GM19455 (cell line): Measurements from ENCODE around the gene RENBP.

Experiments used
- ATAC-seq: cut with Tn5 transposase; IDR thresholded peaks from one replicate; pipeline ENCODE4 v1.9.1; 2021; ENCODE audit not compliant: unreplicated experiment

Gene RENBP

DNA sequence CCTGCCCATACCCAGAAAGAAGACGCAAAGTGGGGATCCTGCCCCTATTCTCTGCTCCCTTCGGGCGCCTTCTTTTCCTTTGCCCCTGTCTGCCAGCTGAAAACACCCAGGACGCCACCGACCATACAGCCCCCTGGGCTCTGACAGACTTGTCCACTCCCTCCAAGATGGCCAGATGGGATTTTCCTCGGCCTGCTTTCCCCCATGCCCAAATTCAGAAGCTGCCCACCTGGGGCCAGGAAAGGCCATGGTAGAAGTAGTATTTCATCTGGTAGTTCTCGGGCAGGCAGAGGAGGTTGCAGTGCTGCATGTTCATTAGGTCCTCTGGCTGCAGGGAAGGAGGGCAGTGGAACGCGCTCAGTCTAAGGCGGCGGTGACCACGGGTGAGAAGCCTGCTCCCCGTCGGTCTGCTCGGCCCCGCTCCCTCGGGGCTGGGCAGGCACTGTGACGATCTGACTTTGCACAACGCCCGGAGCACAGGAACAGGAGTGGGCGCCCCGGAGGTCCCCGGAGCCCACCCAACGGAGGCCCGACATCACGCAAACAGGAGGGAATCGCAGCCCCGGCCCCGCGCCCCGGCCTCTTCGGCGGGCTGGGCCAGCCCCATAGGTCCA is 10.2 kb downstream of the RENBP start:
- no peak for ATAC-seq

DNA sequence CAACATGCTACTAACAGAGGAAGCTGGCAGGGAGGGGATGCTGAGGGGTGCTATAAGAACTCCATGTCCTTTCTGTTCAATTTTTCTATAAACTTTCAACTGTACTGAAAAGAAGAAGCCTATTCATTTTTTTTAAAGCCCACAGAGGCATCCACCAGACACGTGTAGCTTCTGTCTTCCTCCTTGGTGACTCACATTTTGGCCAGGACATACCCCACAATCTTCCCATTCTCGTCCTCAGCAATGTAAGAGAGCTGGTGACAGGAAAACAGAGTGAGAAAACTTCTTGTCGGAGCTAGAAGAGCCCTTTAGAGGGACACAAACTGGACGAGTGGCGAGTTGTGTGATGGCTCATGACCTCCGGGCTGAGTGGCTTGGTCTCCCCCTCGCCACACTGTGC is 10.7 kb downstream of the RENBP start:
- ATAC-seq, result no peak

DNA sequence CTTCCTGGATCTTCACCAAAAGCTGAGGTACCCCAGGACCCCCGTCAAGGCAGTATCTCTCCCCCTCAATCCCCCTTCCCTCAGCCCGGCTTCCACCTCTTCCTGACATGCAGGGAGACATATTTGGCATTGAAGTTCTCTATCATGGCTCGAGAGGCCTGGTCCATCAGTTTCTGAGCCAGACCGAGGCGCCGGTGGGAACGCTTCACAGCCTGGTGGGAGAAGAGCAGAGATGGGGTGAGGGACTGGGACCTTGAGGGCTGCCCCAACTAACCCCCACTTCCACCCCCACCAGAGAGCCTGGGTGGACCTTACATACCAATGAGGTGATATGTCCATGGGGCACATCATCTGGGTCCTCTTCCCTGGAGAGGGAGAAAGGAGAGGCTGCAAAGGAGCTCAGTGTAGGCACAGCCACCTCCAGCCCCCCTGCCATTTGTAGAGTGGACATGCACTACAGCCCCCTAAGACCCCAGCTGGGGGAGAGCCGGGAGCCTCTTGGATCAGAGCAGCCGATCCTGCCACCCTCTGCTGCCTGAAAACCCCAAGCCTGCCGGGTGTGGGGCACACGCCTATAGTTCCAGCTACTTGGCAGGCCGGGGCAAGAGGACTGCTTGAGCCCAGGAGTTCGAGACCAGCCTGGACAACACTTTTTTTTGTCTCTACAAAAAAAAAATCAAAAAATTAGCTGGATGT is 12.1 kb downstream of the RENBP start:
- no peak for ATAC-seq

DNA sequence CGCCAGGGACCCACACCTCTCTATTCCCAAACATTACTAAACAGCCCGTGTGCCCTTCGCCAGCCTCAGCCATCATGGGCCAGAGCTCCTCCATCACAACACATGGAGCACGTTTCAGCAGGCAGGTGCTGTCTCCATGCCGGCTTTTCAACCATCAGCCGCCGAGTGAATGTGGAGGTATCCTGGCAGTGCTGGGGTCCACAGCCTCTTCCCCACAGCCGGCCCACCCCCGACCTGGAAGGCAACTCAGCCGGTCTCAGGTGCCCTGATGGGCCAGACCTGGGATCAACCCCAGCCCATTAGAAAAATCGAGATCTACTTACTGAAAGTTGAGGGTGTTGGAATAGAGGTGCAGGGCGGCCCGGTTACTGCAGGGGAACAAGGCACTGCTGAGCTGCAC is 12.7 kb downstream of the RENBP start:
- no peak for ATAC-seq

DNA sequence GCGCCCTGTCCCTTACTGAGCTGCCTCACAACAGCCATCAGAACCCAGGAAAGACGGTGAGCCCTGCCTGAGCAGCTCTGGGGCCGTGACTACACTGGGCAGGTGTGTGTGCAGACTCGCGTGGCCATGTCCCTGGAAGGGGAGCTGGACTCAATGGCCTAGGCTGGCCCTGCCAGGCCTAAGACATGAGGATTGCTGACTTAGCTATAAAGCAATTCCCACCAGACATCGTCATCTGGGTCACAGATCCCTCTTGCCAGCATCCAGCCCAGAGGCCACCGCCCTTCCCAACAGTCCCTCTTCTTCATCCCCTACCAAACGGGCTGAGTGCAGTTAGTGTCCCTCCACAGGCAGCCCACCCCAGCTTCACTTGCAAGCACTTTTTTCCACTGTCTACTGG is 13.3 kb downstream of the RENBP start:
- no peak for ATAC-seq

DNA sequence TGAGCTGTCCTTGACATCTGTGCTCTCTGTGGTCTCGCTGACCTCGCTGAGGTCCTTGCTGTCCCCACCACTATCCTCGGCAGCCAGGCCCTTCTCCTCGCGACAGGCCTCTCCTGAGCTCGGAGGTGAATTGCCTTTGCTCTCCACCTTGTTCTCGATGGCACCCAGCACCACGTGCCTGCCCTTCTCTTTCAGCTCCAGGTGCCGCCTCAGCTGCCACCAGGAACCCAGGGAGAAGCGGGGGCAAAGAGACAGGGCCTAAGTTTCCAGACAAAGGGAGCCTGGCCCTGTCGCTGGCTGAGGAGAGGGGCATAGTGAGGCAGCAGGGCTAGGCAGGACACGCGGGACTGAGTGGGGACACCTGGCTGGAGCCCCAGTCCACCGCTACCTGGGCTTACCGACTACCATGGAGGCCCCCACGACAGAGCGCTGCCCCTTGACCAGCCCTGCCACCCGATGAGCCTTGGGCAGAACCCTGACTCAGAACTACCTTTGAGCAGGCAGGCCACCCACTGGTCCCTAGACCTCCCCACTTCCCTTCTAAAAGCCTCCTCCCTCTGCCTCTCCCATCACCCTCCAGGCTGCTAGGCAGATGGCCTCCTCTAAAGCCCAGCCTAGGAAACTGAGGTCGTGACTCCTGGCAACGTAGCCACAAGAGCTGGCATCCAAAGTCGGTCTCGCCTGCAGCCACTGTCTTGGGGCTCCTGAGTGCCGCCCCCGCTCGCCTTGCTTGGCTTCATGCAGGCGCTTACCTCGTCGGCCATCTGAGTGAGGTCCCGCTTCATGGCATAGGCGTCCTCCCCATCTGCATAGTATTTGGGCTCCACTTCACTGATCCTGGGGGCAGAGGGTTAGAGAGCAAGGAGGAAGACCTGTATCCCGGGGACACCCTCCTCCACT is 14.2 kb downstream of the RENBP start:
- no peak for ATAC-seq

DNA sequence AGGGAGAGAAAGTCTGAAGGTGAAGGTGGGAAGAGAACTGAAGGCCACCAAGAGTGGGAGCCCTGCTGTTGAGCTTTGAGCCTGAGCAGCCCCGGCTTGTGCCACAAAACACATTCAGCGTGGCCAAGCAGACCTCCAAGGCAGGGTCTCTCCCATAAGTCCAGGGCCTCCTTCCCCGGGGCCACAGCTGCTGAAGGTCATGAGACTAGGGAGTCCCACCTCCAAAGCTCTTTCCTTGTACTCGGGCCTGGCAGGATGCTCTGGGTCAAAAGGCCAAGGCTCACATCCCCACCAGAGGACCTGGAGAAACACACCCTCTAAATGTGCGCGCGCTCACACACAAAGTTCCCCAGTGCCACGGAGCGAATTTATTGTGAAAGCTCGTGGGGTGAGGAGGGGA is 14.9 kb downstream of the RENBP start:
- ATAC-seq, result no peak

DNA sequence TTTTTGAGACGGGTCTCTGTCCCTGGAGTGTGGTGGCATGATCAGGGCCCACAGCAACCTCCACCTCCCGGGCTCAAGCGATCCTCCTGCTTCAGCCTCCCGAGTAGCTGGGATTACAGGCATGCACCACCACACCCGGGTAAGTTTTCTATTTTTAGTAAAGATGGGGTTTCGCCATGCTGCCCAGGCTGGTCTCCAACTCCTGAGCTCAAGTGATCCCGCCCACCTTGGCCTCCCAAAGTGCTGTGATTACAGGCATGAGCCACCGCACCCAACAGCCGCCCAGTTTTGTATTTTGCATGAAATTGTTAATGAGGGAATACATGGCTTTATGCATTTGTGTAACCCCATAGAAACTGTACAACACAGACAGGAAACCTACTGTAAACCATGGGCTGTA is 15.6 kb downstream of the RENBP start:
- no peak for ATAC-seq

DNA sequence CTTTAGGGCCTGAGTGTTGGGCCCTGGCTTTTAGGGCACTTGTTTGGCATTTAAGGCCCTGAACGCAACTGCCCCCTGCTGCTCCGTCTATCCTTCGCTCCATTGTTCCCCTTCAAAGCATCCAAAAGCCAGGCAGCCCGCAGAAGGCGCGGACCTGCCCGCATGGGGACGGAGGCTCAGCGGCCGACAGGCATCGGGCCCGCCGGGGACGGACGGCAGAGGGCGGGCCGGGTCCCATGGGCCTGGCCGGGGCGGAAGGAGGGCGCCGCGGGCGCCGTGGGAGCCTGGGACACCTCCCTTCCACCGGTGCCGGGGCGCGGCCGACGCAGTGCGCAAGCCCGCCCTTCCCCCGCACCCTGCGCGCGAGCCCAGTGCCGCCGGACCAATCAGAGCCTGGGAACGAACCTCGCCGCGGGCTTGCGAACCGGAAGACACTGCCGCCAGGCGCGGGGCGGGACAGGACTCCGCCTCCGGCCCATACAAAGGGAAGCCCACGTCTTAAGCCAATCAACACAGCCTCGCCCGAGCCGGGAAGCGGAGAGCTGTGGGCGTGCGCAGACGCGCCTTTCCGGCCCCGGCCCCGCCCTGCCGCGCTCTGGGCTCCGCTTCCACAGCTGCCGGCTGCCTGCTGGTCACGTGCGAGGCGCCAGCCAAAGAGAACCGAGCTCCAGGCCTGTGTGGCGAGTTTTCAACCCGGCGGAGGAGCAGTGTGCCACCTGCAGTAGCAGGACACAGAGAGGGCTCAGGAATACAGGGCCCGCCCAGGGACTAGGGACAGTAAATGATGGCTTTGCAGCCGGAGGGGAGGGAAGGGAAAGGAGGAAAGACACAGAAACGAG is 16.3 kb downstream of the RENBP start:
- ATAC-seq, result peak; percentile 67

DNA sequence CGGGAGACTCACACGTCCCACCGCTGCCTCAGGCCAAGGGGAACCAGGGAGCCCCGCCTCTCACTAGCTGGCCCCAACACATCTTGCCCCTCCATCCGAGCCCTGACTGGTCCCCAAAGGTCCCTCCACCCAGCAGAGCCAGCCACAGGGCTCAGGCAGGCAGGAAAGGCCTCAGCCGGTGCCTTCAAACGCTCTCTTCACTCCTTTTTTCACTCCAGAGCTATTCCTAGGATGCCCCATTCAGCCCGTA is 16.8 kb downstream of the RENBP start:
- ATAC-seq, result no peak

DNA sequence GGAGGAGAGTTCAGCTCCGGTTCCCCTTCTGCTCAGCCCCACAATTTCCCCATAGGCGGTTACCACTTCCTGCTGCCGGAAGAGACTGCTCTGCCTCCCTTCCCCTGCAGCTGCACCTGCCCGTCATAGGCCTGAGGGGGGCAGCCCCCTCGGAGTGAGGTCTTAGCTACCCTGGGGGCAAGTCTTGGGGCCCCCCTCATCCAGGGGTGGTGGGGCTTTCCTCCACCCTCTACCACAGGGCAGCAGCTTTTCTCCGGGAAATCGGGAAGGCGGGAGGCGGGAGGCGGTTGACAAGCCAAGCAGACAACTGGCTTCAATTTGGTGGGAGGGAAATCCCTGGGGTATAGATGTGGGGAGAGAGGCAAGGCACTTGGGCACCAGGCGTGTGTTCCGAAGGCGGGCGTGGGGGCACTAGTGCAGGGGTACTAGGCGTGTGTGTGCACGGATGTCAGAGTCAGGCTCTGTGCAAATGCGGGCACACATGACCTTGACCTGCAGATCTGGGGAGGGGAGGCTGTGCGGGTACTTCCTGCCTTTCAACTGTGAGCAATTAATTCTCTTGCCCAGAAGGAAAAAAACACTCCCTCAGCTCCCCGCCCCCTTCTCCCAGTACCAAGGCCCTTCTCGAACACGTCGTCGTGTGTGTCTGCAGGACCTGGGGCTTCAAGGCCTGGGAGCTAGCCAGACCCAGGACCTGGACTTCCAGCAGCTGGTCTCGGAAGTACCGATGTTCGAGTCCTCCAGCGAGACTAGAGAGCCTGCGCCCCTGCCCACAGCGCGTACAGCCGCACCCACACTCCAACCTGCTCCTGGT is 17.4 kb downstream of the RENBP start:
- peak; percentile 40 for ATAC-seq

DNA sequence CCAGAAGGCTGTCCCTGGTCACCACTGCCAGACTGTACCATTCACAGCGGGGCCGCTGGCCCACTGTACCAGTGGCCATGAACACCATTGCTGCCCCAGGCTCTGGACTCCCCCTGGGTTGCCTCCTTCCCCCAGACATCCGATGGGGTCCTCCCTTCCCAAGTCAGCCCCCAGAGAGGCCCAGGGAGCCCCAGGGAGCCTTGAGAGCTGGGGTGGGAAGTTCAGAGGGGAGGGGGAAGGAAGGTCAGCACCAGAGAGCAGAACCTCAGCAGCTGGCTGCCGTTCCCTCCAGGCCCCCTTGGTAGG is 17.9 kb downstream of the RENBP start:
- ATAC-seq, result no peak

DNA sequence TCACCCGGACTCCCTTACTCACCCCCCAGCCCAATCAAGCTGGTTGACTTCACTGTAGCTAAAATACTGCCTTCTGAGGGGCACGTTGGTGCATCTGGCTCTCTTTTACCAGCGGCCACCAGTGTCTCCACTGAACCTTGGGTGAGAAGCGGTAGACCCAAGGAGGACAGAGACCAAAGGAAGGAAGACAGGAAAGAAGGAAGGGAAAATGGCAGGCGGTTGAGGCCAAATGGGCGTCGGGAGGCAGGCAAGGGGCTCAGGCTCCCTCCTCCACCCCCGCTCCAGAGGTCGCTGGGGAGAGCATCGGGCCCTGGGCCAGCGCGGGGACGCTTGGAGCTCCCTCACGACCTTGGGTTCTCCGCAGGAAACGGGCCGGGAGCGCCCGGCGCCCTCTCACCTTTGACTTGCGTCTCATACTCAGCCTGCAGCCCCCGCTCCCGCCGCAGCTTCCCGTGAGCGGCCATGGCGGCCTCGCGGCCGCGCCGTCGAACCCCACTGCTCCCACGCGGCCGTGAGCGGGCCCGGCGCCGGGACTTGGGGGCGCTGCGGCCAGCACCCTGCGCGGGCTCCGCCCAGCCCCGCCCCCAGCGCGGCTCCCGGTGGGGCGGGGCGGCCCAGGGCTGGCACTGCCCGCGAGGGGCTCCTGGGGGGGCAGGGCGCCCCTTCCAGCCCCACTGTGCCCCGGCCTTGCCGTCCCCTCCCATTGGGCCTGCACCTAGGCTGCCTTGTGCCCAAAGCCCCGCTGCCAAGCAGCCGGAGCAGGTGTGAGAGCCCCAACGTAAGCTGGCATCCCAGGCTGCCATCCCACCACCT is 18.5 kb downstream of the RENBP start, which contains the start of gene ARHGAP4:
Gene ARHGAP4 (minus strand): TSS at position 526 of the 813 bp plus-strand sequence. CDS start 62 bp downstream, at position 464.
- ATAC-seq, result no peak

DNA sequence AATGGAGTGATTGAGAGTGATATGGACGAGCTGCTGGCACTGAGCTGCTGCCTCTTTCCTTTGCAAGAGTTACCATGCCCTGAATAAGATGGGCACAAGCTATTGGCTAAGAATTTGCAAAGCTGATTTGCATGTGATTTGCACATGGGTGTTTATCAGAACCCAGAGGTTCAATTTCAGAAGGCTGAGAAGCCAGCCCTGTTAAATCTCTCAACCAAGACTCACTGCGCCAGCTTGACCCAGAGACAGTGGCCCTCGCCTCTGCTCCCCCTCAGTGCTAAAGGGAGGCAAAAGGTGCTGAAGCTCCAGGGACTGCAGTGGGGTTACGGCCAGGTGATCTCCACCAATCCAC is 19.1 kb downstream of the RENBP start:
- ATAC-seq, result no peak

DNA sequence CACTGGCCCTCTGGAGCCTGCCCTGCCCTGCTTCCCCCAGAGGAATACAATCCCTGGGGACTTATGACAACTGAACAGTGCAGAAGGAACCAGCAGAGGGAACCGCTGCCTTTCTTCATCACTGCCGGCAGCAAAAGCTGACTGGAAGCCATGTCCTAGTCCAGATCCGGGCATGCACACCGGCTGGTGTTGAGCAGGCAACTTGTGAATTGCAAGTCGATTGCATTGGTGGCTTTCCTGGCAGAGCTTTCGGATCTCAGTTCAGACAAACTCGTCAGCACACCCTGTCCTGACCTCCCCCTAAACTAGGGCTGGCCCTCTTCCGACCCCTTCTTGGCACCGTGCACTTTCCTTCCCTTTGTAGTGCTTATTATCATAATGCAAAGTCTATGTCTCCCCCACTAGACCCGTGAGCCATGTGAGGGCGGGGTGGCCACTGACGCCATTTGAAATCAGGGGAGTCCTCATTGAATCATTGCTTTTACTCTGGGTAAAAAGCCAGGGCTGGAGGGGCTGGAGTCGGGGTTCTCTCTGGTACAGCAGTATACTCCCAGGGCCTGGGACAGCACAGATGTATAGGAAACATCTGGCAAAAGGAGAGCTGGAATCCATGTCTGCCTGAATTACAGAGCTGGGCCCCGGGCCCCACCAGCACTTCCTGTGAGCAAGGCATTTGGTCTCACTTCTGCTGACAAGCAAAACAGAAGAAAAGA is 20.1 kb downstream of the RENBP start:
- no peak for ATAC-seq

DNA sequence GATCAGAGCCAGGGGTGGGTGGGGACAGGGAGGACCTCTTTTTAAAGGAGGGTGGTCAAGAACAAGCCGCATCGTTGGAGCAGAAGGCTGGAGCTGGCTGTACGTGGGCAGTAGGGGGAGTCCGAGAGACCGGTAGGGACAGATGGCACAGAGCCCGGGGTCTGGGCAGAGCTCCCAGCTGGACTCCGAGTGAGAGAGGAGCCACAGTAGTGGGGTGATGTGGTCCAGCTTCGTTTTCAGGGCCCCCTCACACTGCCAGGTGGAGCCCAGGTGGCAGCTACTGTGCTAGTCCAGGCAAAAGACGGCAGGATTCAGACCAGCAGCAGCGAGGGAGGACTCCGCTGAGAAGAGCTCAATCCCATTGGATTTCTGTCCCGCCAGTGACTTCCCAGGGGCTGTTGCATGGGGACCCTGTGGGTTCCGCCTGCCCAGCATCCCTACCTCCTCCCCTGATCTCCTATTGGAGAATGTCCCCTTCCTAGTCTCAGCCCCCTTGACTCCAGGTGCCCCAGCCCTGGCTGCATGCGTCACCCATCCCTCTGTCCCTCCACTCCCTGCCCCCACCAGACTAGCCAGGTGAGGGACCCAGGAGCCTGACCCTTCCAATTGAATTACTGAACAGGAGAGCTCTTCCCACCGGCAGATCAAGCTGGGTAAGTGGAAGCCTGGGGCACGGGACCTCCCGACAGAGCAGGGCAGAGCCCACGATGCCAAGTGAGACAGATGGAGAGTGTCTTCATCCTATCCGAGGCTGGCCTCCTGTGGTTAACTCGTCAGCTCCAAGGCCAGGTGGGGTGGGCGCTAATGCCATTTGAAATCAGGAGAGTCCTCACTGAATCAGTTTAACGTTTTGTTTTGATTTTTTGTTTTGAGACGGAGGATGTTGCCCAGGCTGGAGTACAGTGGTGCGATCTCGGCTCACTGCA is 21.2 kb downstream of the RENBP start:
- ATAC-seq, result no peak

DNA sequence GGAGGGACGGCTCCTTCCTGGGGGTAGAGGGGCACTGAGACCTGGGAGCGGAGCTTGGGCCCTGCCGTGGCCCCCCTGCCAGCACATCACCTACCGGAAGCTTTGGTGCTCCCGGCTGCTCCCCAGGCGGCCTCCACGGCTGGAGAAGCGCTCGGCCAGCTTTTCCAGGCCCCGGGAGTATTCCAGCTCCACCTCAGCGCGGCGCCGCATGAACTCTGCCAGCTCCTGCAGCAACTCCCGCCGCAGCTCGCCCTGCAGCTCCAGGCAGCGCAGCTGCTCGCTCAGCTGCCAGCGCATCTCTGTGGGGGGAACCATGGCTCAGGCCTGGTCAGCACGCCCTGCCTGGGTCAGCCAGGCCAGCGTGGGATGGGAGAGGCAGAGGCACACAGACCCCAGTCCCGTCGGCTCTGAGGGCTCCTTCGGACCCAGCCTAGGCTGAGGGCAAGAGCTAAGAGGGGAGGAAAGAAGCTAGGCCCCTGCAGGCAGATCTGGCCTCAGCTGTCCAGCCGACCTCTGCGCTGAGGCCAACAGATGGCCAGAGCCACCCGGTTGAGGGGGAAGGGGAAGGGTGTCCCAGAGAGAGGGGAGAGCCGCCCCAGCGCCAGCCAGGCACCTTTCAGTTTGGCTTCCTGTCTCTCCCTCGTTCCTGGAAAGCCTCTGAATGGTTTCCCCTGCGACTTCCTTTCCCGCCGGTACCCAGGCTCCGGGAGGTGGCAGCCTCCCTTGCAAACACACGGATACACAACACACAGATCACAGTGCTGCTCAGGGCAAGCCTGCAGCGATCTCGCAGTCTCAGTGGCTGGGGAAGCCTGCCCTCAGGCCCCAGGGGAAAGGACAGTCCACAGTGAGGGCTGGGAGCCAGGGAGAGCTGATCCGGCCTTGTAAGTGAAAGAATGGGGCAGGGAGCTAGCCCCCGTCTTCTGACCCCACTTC is 22.7 kb downstream of the RENBP start:
- ATAC-seq, result no peak
